ENCODE results near the gene ADPRS. TPM values are rescaled to one million over a fixed set of nuclear protein-coding genes. Genes with fewer than 3 reads are reported as not detected.

Gene ADPRS
- total and polyA plus RNA-seq, 2 donors (not counting 3 experiments of a cell fraction or from before 2014, with no cell fraction given), result 32.9 to 48.1 TPM

DNA sequence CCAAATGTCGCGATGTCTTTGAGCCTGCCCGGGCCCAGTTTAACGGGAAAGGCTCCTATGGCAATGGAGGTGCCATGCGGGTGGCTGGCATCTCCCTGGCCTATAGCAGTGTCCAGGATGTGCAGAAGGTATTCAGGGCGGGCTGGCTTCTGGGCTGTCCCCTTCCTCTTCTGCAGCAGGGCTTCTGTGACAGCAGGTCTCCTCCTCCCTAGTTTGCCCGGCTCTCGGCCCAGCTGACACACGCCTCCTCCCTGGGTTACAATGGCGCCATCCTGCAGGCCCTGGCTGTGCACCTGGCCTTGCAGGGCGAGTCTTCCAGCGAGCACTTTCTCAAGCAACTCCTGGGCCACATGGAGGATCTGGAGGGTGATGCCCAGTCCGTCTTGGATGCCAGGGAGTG, 3.0 kb downstream of the ADPRS start:
- CTCF ChIA-PET, result interaction anchor here (1.4 kb wide), 1 partner anchor 96 kb away, joined by 3 read pairs; no protein-coding TSS in a partner anchor
- no peaks in the 10 kb centered on the region for H3K27me3 ChIP-seq (ENCODE audit: control insufficient read depth in 2 of 2, insufficient read depth in 2 of 2, low read length in 2 of 2)
- no peak overlapping the region for H3K4me2 ChIP-seq (ENCODE audit: insufficient read depth, low read length)
- FAIRE-seq, result no peak
- intact Hi-C loops (cut with micrococcal nuclease) (no loop called here), dilution Hi-C loops (cut with MboI; ENCODE audit: extremely low pct_ligation_motif_present, low sequenced_read_pairs) (no loop called here)
- DNase-seq (ENCODE audit: low read depth, low spot score), result no peak
- H3K4me1 ChIP-seq (ENCODE audit: control insufficient read depth, extremely low read depth, insufficient read depth, low read length), result peaks cover 8% of the 10 kb centered on the region
- peaks cover 16 to 38% of the 10 kb centered on the region in 2 experiments for H3K36me3 ChIP-seq (ENCODE audit: control insufficient read depth in 2 of 2, extremely low read depth in 1 of 2, insufficient read depth in 2 of 2, low read length in 2 of 2)
- POLR2A ChIA-PET, result no interaction called here
- H3K9me1 ChIP-seq (replicated peaks; ENCODE audit: control insufficient read depth, extremely low read depth, insufficient read depth, low read length), result no peaks in the 10 kb centered on the region
- H3K9ac ChIP-seq (replicated peaks; ENCODE audit: extremely low read depth, insufficient read depth, low read length), result no peak overlapping the region
- no peak overlapping the region for H3K4me3 ChIP-seq (replicated peaks in 1 of 3; ENCODE audit: insufficient read depth in 1 of 3, low read depth in 1 of 3, low read length in 3 of 3)
- TF ChIP-seq MYC (IDR thresholded peaks at IDR 0.05; ENCODE audit: low read depth, low read length), result no peak
- TF ChIP-seq GATA2 (IDR thresholded peaks at IDR 0.05; ENCODE audit: insufficient read depth, insufficient read length, low read depth, low read length), result no peak
- TF ChIP-seq POLR2AphosphoS5 (IDR thresholded peaks at IDR 0.05; ENCODE audit: insufficient read depth, low read depth, low read length), result no peak
- TF ChIP-seq JUN (IDR thresholded peaks at IDR 0.05; ENCODE audit: borderline replicate concordance, insufficient read depth, insufficient read length, low read depth), result no peak
- TF ChIP-seq MAX (IDR thresholded peaks at IDR 0.05; ENCODE audit: insufficient read depth, insufficient read length), result no peak
- no peak for TF ChIP-seq EZH2 (IDR thresholded peaks at IDR 0.05; ENCODE audit: borderline replicate concordance, low read depth, low read length, severe bottlenecking)
- TF ChIP-seq, protein P1, sequence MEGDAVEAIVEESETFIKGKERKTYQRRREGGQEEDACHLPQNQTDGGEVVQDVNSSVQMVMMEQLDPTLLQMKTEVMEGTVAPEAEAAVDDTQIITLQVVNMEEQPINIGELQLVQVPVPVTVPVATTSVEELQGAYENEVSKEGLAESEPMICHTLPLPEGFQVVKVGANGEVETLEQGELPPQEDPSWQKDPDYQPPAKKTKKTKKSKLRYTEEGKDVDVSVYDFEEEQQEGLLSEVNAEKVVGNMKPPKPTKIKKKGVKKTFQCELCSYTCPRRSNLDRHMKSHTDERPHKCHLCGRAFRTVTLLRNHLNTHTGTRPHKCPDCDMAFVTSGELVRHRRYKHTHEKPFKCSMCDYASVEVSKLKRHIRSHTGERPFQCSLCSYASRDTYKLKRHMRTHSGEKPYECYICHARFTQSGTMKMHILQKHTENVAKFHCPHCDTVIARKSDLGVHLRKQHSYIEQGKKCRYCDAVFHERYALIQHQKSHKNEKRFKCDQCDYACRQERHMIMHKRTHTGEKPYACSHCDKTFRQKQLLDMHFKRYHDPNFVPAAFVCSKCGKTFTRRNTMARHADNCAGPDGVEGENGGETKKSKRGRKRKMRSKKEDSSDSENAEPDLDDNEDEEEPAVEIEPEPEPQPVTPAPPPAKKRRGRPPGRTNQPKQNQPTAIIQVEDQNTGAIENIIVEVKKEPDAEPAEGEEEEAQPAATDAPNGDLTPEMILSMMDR (IDR thresholded peaks at IDR 0.05; ENCODE audit: extremely low read depth in 1 of 2, insufficient read depth in 1 of 2, low read depth in 1 of 2, low read length in 2 of 2), result no peak
- TF ChIP-seq FOS (IDR thresholded peaks at IDR 0.05; ENCODE audit: borderline replicate concordance, insufficient read depth, low read length), result no peak
- TF ChIP-seq POLR2A (IDR thresholded peaks at IDR 0.05; ENCODE audit: low read depth, low read length), result no peak
- H3K79me2 ChIP-seq (ENCODE audit: control insufficient read depth, insufficient read depth, low read length), result peaks cover 22% of the 10 kb centered on the region
- H3K27ac ChIP-seq (ENCODE audit: insufficient read depth, low read depth, low read length), result no peak overlapping the region
- H2AFZ ChIP-seq (ENCODE audit: low read depth, low read length), result no peak overlapping the region
- no peaks in the 10 kb centered on the region for H4K20me1 ChIP-seq (replicated peaks; ENCODE audit: control insufficient read depth, extremely low read depth, insufficient read depth, low read length)
- BruUV-seq (replicated peaks), result no TSS peak
- H3K9me3 ChIP-seq (replicated peaks; ENCODE audit: control insufficient read depth, insufficient read depth, low read length), result no peaks in the 10 kb centered on the region

Data from endothelial cell of umbilical vein (primary cell).